IPS-20b (cell line): ENCODE data around the gene HABP2.

Experiments
- H3K27ac ChIP-seq: one replicate; pipeline ENCODE4 v1.5.1; 2013; ENCODE audit warnings: low read length
- H3K27me3 ChIP-seq: 2 replicates; pipeline ENCODE4 v1.6.1; 2013; ENCODE audit warnings: mild to moderate bottlenecking, low read length, inconsistent platforms; ENCODE audit not compliant: insufficient read depth
- H3K36me3 ChIP-seq: 2 replicates; pipeline ENCODE4 v1.6.1; 2013; ENCODE audit warnings: low read depth, mild to moderate bottlenecking, inconsistent platforms, low read length, moderate library complexity; ENCODE audit not compliant: insufficient read depth
- H3K4me1 ChIP-seq: 2 replicates; pipeline ENCODE4 v1.6.1; 2013; ENCODE audit warnings: mild to moderate bottlenecking, control low read depth, inconsistent platforms, low read length, moderate library complexity; ENCODE audit not compliant: insufficient read depth
- H3K4me3 ChIP-seq: 2 replicates; pipeline ENCODE4 v1.5.1; 2013; ENCODE audit warnings: mild to moderate bottlenecking, low read length, inconsistent platforms
- H3K9ac ChIP-seq: 2 replicates; pipeline ENCODE4 v1.6.1; 2013; ENCODE audit warnings: low read depth, mild to moderate bottlenecking, inconsistent platforms, low read length, moderate library complexity
- H3K9me3 ChIP-seq: 2 replicates; pipeline ENCODE4 v1.6.1; 2013; ENCODE audit warnings: mild to moderate bottlenecking, low read depth, low read length, inconsistent platforms; ENCODE audit not compliant: insufficient read depth

Gene HABP2

GRCh38 chr10:113610631-113611601 lies 58.1 kb downstream of the HABP2 start:
- Histone ChIP-seq H3K4me1 (peaks cover 10% of the 10 kb centered on the region; the same call in 1 of the 2 replicates), H3K27me3 (peaks cover 44% of the 10 kb centered on the region), H3K9me3 (no peaks in the 10 kb centered on the region), H3K36me3 (no peaks in the 10 kb centered on the region), H3K9ac (no peak overlapping the region), H3K4me3 (no peak overlapping the region), H3K27ac (no peak overlapping the region)

GRCh38 chr10:113612154-113612553 lies 59.3 kb downstream of the HABP2 start:
- peaks cover 44% of the 10 kb centered on the region for H3K27me3 ChIP-seq
- peaks cover 20% of the 10 kb centered on the region; the same call in 1 of the 2 replicates for H3K4me1 ChIP-seq
- H3K9me3 ChIP-seq: no peaks in the 10 kb centered on the region
- H3K4me3 ChIP-seq: no peak overlapping the region
- H3K9ac ChIP-seq: no peak overlapping the region
- no peaks in the 10 kb centered on the region for H3K36me3 ChIP-seq
- no peak overlapping the region for H3K27ac ChIP-seq

- Histone ChIP-seq H3K27me3 (peaks cover 44% of the 10 kb centered on the region), H3K36me3 (no peaks in the 10 kb centered on the region), H3K4me3 (no peak overlapping the region), H3K9me3 (no peaks in the 10 kb centered on the region), H3K9ac (no peak overlapping the region), H3K4me1 (peaks cover 26% of the 10 kb centered on the region; the same call in 1 of the 2 replicates), H3K27ac (no peak overlapping the region)
These were observed 60.6 kb downstream of the HABP2 start for GRCh38 chr10:113613427-113613826.

- Histone ChIP-seq H3K36me3 (no peaks in the 10 kb centered on the region), H3K27ac (no peak overlapping the region), H3K4me1 (peaks cover 26% of the 10 kb centered on the region; the same call in 1 of the 2 replicates), H3K4me3 (no peak overlapping the region), H3K9ac (no peak overlapping the region), H3K27me3 (peaks cover 44% of the 10 kb centered on the region), H3K9me3 (no peaks in the 10 kb centered on the region)
These were observed 61.3 kb downstream of the HABP2 start for GRCh38 chr10:113613977-113614690.

GRCh38 chr10:113616244-113617074 lies 63.6 kb downstream of the HABP2 start:
- Histone ChIP-seq H3K4me3 (peak overlapping the region; percentile 53; the same call in 1 of the 2 replicates), H3K36me3 (no peaks in the 10 kb centered on the region), H3K4me1 (peaks cover 33% of the 10 kb centered on the region; the same call in 1 of the 2 replicates), H3K27me3 (peaks cover 40% of the 10 kb centered on the region), H3K9ac (0 out of 2 replicates have a peak overlapping the region, but pooled peaks have one; percentile 6), H3K27ac (no peak overlapping the region), H3K9me3 (no peaks in the 10 kb centered on the region)

GRCh38 chr10:113617086-113617485 lies 64.2 kb downstream of the HABP2 start:
- no peak overlapping the region for H3K27ac ChIP-seq
- H3K27me3 ChIP-seq: peaks cover 33% of the 10 kb centered on the region
- peaks cover 33% of the 10 kb centered on the region; the same call in 1 of the 2 replicates for H3K4me1 ChIP-seq
- no peaks in the 10 kb centered on the region for H3K36me3 ChIP-seq
- H3K9ac ChIP-seq: no peak overlapping the region
- no peaks in the 10 kb centered on the region for H3K9me3 ChIP-seq
- H3K4me3 ChIP-seq: peak overlapping the region; percentile 53; the same call in 1 of the 2 replicates

- H3K4me3 ChIP-seq: no peak overlapping the region
- no peaks in the 10 kb centered on the region for H3K9me3 ChIP-seq
- H3K9ac ChIP-seq: no peak overlapping the region
- peaks cover 33% of the 10 kb centered on the region; the same call in 1 of the 2 replicates for H3K4me1 ChIP-seq
- H3K27me3 ChIP-seq: peaks cover 22% of the 10 kb centered on the region
- no peak overlapping the region for H3K27ac ChIP-seq
- H3K36me3 ChIP-seq: no peaks in the 10 kb centered on the region
These were observed 65.5 kb downstream of the HABP2 start for GRCh38 chr10:113618338-113618737.

GRCh38 chr10:113619401-113619800 lies 66.5 kb downstream of the HABP2 start:
- H3K36me3 ChIP-seq: no peaks in the 10 kb centered on the region
- peaks cover 28% of the 10 kb centered on the region; the same call in 1 of the 2 replicates for H3K4me1 ChIP-seq
- no peak overlapping the region for H3K27ac ChIP-seq
- no peak overlapping the region for H3K9ac ChIP-seq
- H3K4me3 ChIP-seq: no peak overlapping the region
- peaks cover 14% of the 10 kb centered on the region for H3K27me3 ChIP-seq
- H3K9me3 ChIP-seq: no peaks in the 10 kb centered on the region

- Histone ChIP-seq H3K4me1 (peaks cover 27% of the 10 kb centered on the region; the same call in 1 of the 2 replicates), H3K36me3 (no peaks in the 10 kb centered on the region), H3K27ac (no peak overlapping the region), H3K9me3 (no peaks in the 10 kb centered on the region), H3K9ac (no peak overlapping the region), H3K27me3 (peaks cover 3% of the 10 kb centered on the region; the same call in 1 of the 2 replicates), H3K4me3 (no peak overlapping the region)
These were observed 67.7 kb downstream of the HABP2 start for GRCh38 chr10:113620511-113620910.

GRCh38 chr10:113620936-113621335 lies 68.1 kb downstream of the HABP2 start:
- no peak overlapping the region for H3K4me3 ChIP-seq
- no peaks in the 10 kb centered on the region for H3K9me3 ChIP-seq
- H3K27ac ChIP-seq: no peak overlapping the region
- no peaks in the 10 kb centered on the region for H3K36me3 ChIP-seq
- no peak overlapping the region for H3K9ac ChIP-seq
- no peaks in the 10 kb centered on the region; the same call in 1 of the 2 replicates for H3K27me3 ChIP-seq
- peaks cover 22% of the 10 kb centered on the region; the same call in 1 of the 2 replicates for H3K4me1 ChIP-seq

- Histone ChIP-seq H3K9me3 (no peaks in the 10 kb centered on the region), H3K27me3 (peaks cover 7% of the 10 kb centered on the region; the same call in 1 of the 2 replicates), H3K27ac (no peak overlapping the region), H3K36me3 (no peaks in the 10 kb centered on the region), H3K4me3 (no peak overlapping the region), H3K9ac (no peak overlapping the region), H3K4me1 (peaks cover 15% of the 10 kb centered on the region; the same call in 1 of the 2 replicates)
These were observed 68.9 kb downstream of the HABP2 start for GRCh38 chr10:113621799-113622198.
